Activated naive CD8-positive, alpha-beta T cell (primary cell): ENCODE data around the gene LLGL1.

ENCODE experiments used
- H3K27ac Mint-ChIP-seq: one replicate; pipeline ENCODE4 v1.8.0; 2021; ENCODE audit warnings: mixed read lengths
- H3K27me3 Mint-ChIP-seq: one replicate; pipeline ENCODE4 v1.8.0; 2021; ENCODE audit warnings: mixed read lengths
- H3K36me3 Mint-ChIP-seq: one replicate; pipeline ENCODE4 v1.8.0; 2021; ENCODE audit warnings: mixed read lengths
- H3K4me1 Mint-ChIP-seq: one replicate; pipeline ENCODE4 v1.8.0; 2021; ENCODE audit warnings: low read depth, mixed read lengths
- H3K4me3 Mint-ChIP-seq: one replicate; pipeline ENCODE4 v1.8.0; 2021; ENCODE audit warnings: mild to moderate bottlenecking, mixed read lengths
- H3K9me3 Mint-ChIP-seq: one replicate; pipeline ENCODE4 v1.8.0; 2021; ENCODE audit warnings: low read depth, mixed read lengths

Gene LLGL1

GRCh38 chr17:18285296-18285695 lies 59.9 kb downstream of the LLGL1 start:
- Mint-ChIP-seq H3K4me1 (no peaks in the 10 kb centered on the region), H3K27me3 (no peaks in the 10 kb centered on the region), H3K27ac (no peak overlapping the region), H3K36me3 (peaks cover 3% of the 10 kb centered on the region), H3K4me3 (no peak overlapping the region), H3K9me3 (no peaks in the 10 kb centered on the region)

- Mint-ChIP-seq H3K27me3 (no peaks in the 10 kb centered on the region), H3K4me3 (no peak overlapping the region), H3K4me1 (no peaks in the 10 kb centered on the region), H3K9me3 (no peaks in the 10 kb centered on the region), H3K27ac (no peak overlapping the region), H3K36me3 (peaks cover 3% of the 10 kb centered on the region)
Measured at GRCh38 chr17:18291718-18292540, 66.5 kb downstream of the LLGL1 start.
